IMR-90 (cell line): ENCODE results near the gene SPEG. TPM values are rescaled to one million over a fixed set of nuclear protein-coding genes. Genes with fewer than 3 reads are reported as not detected.
A peak's percentile ranks its signal among the peaks of the same experiment; 100 is the strongest.

Experiments used
- ATAC-seq: fragments of 200-7000 bp; cut with Tn5 transposase; 2 replicates; pipeline ENCODE4 v1.9.1; 2020; ENCODE audit warnings: low read depth, mild to moderate bottlenecking, moderate library complexity
- BruUV-seq: library from RNA; stranded (reverse); fragments of 400-500 nt; replicated peaks from 2 replicates; lab custom pipeline; 2021; lab: Mats Ljungman, UMichigan
- CTCF ChIA-PET: fragments of 300-600 bp; formaldehyde crosslinking; extraction: SDS; loops from one replicate; lab custom pipeline; 2021; ENCODE audit warnings: antibody characterized with exemption; lab: Yijun Ruan, JAX
- POLR2A ChIA-PET: fragments of 300-600 bp; sonication (Branson Sonifier 250); formaldehyde crosslinking; loops from one replicate; lab custom pipeline; 2022; ENCODE audit warnings: antibody characterized with exemption; ENCODE audit not compliant: unreplicated experiment; lab: Charles Lee
- DNase-seq: peaks from one replicate; pipeline ENCODE4 v3.0.0; 2013
- H2AFZ ChIP-seq: replicated peaks from 2 replicates; pipeline ENCODE3; 2013; ENCODE audit warnings: low read length, mild to moderate bottlenecking; ENCODE audit not compliant: poor library complexity
- H2AK5ac ChIP-seq: 2 replicates; pipeline ENCODE4 v1.6.1; 2013; ENCODE audit warnings: low read depth, low read length, inconsistent platforms
- H2AK9ac ChIP-seq: replicated peaks from 2 replicates; pipeline ENCODE3; 2013; ENCODE audit warnings: mild to moderate bottlenecking, low read depth, low read length, moderate library complexity; ENCODE audit not compliant: poor library complexity
- H2BK120ac ChIP-seq: 2 replicates; pipeline ENCODE4 v1.6.1; 2013; ENCODE audit warnings: low read depth, low read length, inconsistent platforms
- H2BK15ac ChIP-seq: 3 replicates; pipeline ENCODE4 v1.6.1; 2013; ENCODE audit warnings: low read depth, low read length, inconsistent platforms
- H2BK20ac ChIP-seq: 2 replicates; pipeline ENCODE4 v1.6.1; 2013; ENCODE audit warnings: low read depth, mild to moderate bottlenecking, inconsistent platforms, low read length, moderate library complexity
- H2BK5ac ChIP-seq: 2 replicates; pipeline ENCODE4 v1.6.1; 2013; ENCODE audit warnings: mild to moderate bottlenecking, low read depth, low read length, inconsistent platforms; ENCODE audit not compliant: poor library complexity, severe bottlenecking
- H3K14ac ChIP-seq: replicated peaks from 2 replicates; pipeline ENCODE4 v1.6.1; 2013; ENCODE audit warnings: low read depth, low read length, inconsistent platforms
- H3K18ac ChIP-seq: 2 replicates; pipeline ENCODE4 v1.6.1; 2013; ENCODE audit warnings: low read depth, low read length, control low read depth
- H3K23ac ChIP-seq: 2 replicates; pipeline ENCODE4 v1.6.1; 2013; ENCODE audit warnings: low read depth, low read length, inconsistent platforms
- H3K27ac ChIP-seq: 2 replicates; pipeline ENCODE4 v1.5.1; 2013; ENCODE audit warnings: mild to moderate bottlenecking, control low read depth, low read length; ENCODE audit not compliant: insufficient read depth
- H3K27me3 ChIP-seq: 2 replicates; pipeline ENCODE4 v1.6.1; 2013; ENCODE audit warnings: low read length; ENCODE audit not compliant: control insufficient read depth, insufficient read depth
- H3K36me3 ChIP-seq: 2 replicates; pipeline ENCODE4 v1.6.1; 2013; ENCODE audit warnings: low read length, mixed read lengths; ENCODE audit not compliant: control insufficient read depth, insufficient read depth
- H3K4ac ChIP-seq: 2 replicates; pipeline ENCODE4 v1.6.1; 2013; ENCODE audit warnings: low read depth, low read length, inconsistent platforms
- H3K4me1 ChIP-seq: 2 replicates; pipeline ENCODE4 v1.6.1; 2013; ENCODE audit warnings: low read length, mixed read lengths; ENCODE audit not compliant: control insufficient read depth, insufficient read depth
- H3K4me2 ChIP-seq: 2 replicates; pipeline ENCODE4 v1.6.1; 2013; ENCODE audit warnings: low read depth, mild to moderate bottlenecking, control low read depth, low read length, moderate library complexity
- H3K4me3 ChIP-seq: 2 replicates; pipeline ENCODE4 v1.5.1; 2013; ENCODE audit warnings: low read depth, mild to moderate bottlenecking, control low read depth, low read length, moderate library complexity; ENCODE audit not compliant: insufficient read depth
- H3K56ac ChIP-seq: 2 replicates; pipeline ENCODE4 v1.6.1; 2013; ENCODE audit warnings: low read length, inconsistent platforms; ENCODE audit not compliant: insufficient read depth; ENCODE audit errors: extremely low read depth
- H3K79me1 ChIP-seq, 2 experiments: 2 replicates each; pipeline ENCODE4 v1.6.1; 2013; ENCODE audit warnings: low read length in 2 of 2, inconsistent platforms in 1 of 2, low read depth in 1 of 2
- H3K9ac ChIP-seq: 2 replicates; pipeline ENCODE4 v1.6.1; 2013; ENCODE audit warnings: low read depth, low read length, control low read depth
- H3K9me1 ChIP-seq: 2 replicates; pipeline ENCODE4 v1.6.1; 2013; ENCODE audit warnings: low read length, inconsistent platforms; ENCODE audit not compliant: insufficient read depth
- H3K9me3 ChIP-seq: 2 replicates; pipeline ENCODE4 v1.6.1; 2013; ENCODE audit warnings: low read length; ENCODE audit not compliant: control insufficient read depth, insufficient read depth
- H4K20me1 ChIP-seq: 2 replicates; pipeline ENCODE4 v1.6.1; 2013; ENCODE audit warnings: low read length, inconsistent platforms; ENCODE audit not compliant: insufficient read depth
- H4K5ac ChIP-seq: 2 replicates; pipeline ENCODE4 v1.6.1; 2013; ENCODE audit warnings: mild to moderate bottlenecking, low read depth, low read length, control low read depth
- H4K8ac ChIP-seq, 2 experiments: 2 replicates each; pipeline ENCODE4 v1.6.1; 2013; ENCODE audit warnings: low read depth in 2 of 2, low read length in 2 of 2, control low read depth in 1 of 2, inconsistent platforms in 1 of 2
- H4K91ac ChIP-seq: 2 replicates; pipeline ENCODE4 v1.6.1; 2013; ENCODE audit warnings: low read depth, low read length, inconsistent platforms; ENCODE audit not compliant: insufficient read depth
- CTCF ChIP-seq: conservative IDR thresholded peaks from 2 replicates; pipeline ENCODE4 v1.5.1; 2012; ENCODE audit warnings: mild to moderate bottlenecking, low read depth, low read length, improper control_type of control experiment
- NFE2L2 ChIP-seq: fragments of 150-350 bp; IDR thresholded peaks from 2 replicates; pipeline ENCODE4 v1.6.1; 2016; ENCODE audit warnings: low read depth, mild to moderate bottlenecking, low read length
- WGBS, 2 experiments: methylation state at CpG; one replicate each; pipeline versions ENCODE4 v1.1.5 to v1.1.7; 2013; ENCODE audit warnings: missing lambda C conversion rate in 2 of 2; ENCODE audit not compliant: insufficient read length in 1 of 2; ENCODE audit errors: extremely low coverage in 2 of 2; 5-methylcytosine and 5-hydroxymethylcytosine counted together
- dilution Hi-C: fragments of 300-500 bp; cut with HindIII; formaldehyde crosslinking; loops from one replicate; pipeline ENCODE4 v1.14.3; 2018; ENCODE audit warnings: low sequenced_read_pairs; ENCODE audit not compliant: unreplicated experiment
- in situ Hi-C: fragments of 300-500 bp; cut with MboI; formaldehyde crosslinking; loops from 3 replicates; pipeline ENCODE4 v1.14.3; 2019; ENCODE audit warnings: low sequenced_read_pairs, inconsistent platforms, mixed read lengths
- intact Hi-C: fragments of 100-400 bp; cut with micrococcal nuclease; formaldehyde crosslinking; loops from 2 replicates; pipeline ENCODE4 v1.10.0; 2022
- polyA plus RNA-seq, 3 experiments: library from polyadenylated mRNA; depleted of rRNA; stranded (reverse); fragments of >200 nt; gene quantifications; 2 replicates each; pipeline ENCODE4 v1.2.3, GENCODE V29; 2012; ENCODE audit warnings: low replicate concordance in 1 of 3
- total RNA-seq: library from RNA; depleted of rRNA; stranded (reverse); fragments of >200 nt; gene quantifications from 2 replicates; pipeline ENCODE4 v1.2.3, GENCODE V29; 2012

Gene SPEG
- total and polyA plus RNA-seq, 2 of the 4 experiments (the other 2 are of a cell fraction) = 6.8 to 81.6 TPM

GRCh38 chr2:219405451-219405850 is 29.2 kb upstream of the SPEG start:
- Histone ChIP-seq H3K9me3 (no peaks in the 10 kb centered on the region), H2BK120ac (peak overlapping the region; percentile 98), H3K4ac (peak overlapping the region; percentile 82), H2BK5ac (no peak overlapping the region), H2AK5ac (peak overlapping the region; percentile 99; the same call in 1 of the 2 replicates), H3K79me1 (no peaks in the 10 kb centered on the region), H3K9ac (no peak overlapping the region), H3K27ac (no peak overlapping the region), H4K20me1 (no peaks in the 10 kb centered on the region), H4K8ac (peak overlapping the region in 1 of 2 experiments; percentile 96; a peak in 2 of 4 replicates), H2AFZ (peak overlapping the region; percentile 77), H4K91ac (peak overlapping the region; percentile 99), H3K36me3 (no peaks in the 10 kb centered on the region), H3K9me1 (peaks cover 24% of the 10 kb centered on the region), H2BK20ac (peak overlapping the region; percentile 99), H3K4me1 (peaks cover 21% of the 10 kb centered on the region), H3K14ac (0 out of 2 replicates have a peak overlapping the region, but pooled peaks have one; percentile 72), H3K56ac (no peak overlapping the region), H3K23ac (no peak overlapping the region), H3K4me3 (no peak overlapping the region), H2AK9ac (peak overlapping the region; percentile 30), H4K5ac (no peak overlapping the region), H3K27me3 (no peaks in the 10 kb centered on the region; the same call in 1 of the 2 replicates), H2BK15ac (0 out of 3 replicates have a peak overlapping the region, but pooled peaks have one; percentile 96), H3K18ac (no peak overlapping the region; the same call in 1 of the 2 replicates), H3K4me2 (no peak overlapping the region)
- ChIA-PET POLR2A (no interaction called here), CTCF (interaction anchor here (1.0 to 1.1 kb wide), 2 partner anchors 18 to 90 kb away, joined by 3 read pairs; partner anchors contain the start of gene DNPEP)
- intact Hi-C loops = no loop called here
- no peak for TF ChIP-seq NFE2L2
- TF ChIP-seq CTCF = 0 out of 2 replicates have a peak, but pooled peaks have one; percentile 12
- no TSS peak for BruUV-seq
- ATAC-seq (no peak), DNase-seq (no peak)
- in situ Hi-C loops = loop anchor here (5.0 kb wide), 1 partner anchor 57 kb away; no protein-coding TSS in a partner anchor
- dilution Hi-C loops = no loop called here
- 90% methylated on average over 3 of the region's 9 CpGs; no CpG with 5 or more reads in 1 of the 2 experiments for WGBS, 2 experiments
